ENCODE data around the gene KRTAP4-4.

DNA sequence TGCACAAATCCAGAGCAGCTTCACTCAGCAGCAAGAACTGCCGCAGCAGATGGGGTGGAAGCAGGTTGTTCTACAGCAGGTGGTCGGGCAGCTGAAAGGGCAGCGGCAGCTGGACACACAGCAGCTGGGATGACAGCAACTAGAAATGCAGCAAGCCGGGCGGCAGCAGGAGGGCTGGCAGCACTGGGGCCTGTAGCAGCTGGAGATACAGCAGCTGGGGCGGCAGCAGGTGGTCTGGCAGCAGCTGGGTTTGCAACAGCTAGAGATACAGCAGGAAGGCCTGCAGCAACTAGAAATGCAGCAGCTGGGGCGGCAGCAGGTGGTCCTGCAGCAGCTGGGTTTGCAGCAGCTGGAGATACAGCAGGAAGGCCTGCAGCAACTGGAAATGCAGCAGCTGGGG lies 7.0 kb upstream of the KRTAP4-4 start:
- TF ChIP-seq, protein P1, sequence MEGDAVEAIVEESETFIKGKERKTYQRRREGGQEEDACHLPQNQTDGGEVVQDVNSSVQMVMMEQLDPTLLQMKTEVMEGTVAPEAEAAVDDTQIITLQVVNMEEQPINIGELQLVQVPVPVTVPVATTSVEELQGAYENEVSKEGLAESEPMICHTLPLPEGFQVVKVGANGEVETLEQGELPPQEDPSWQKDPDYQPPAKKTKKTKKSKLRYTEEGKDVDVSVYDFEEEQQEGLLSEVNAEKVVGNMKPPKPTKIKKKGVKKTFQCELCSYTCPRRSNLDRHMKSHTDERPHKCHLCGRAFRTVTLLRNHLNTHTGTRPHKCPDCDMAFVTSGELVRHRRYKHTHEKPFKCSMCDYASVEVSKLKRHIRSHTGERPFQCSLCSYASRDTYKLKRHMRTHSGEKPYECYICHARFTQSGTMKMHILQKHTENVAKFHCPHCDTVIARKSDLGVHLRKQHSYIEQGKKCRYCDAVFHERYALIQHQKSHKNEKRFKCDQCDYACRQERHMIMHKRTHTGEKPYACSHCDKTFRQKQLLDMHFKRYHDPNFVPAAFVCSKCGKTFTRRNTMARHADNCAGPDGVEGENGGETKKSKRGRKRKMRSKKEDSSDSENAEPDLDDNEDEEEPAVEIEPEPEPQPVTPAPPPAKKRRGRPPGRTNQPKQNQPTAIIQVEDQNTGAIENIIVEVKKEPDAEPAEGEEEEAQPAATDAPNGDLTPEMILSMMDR (IDR thresholded peaks at IDR 0.05), result no peak
- no peak for TF ChIP-seq POLR2A (IDR thresholded peaks at IDR 0.05)
- no peak for TF ChIP-seq EP300 (IDR thresholded peaks at IDR 0.05)
- no peak for TF ChIP-seq POLR2AphosphoS5 (IDR thresholded peaks at IDR 0.05)

Measured in stomach (tissue), 4 donors.